IMR-90 (cell line): Measurements from ENCODE around the gene NOL4L. TPM values are rescaled to one million over a fixed set of nuclear protein-coding genes. Genes with fewer than 3 reads are reported as not detected.

Experiments used
- ATAC-seq: fragments of 200-7000 bp; cut with Tn5 transposase; 2 replicates; pipeline ENCODE4 v1.9.1; 2020; ENCODE audit warnings: low read depth, mild to moderate bottlenecking, moderate library complexity
- BruUV-seq: library from RNA; stranded (reverse); fragments of 400-500 nt; replicated peaks from 2 replicates; lab custom pipeline; 2021; lab: Mats Ljungman, UMichigan
- CTCF ChIA-PET: fragments of 300-600 bp; formaldehyde crosslinking; extraction: SDS; loops from one replicate; lab custom pipeline; 2021; ENCODE audit warnings: antibody characterized with exemption; lab: Yijun Ruan, JAX
- POLR2A ChIA-PET: fragments of 300-600 bp; sonication (Branson Sonifier 250); formaldehyde crosslinking; loops from one replicate; lab custom pipeline; 2022; ENCODE audit warnings: antibody characterized with exemption; ENCODE audit not compliant: unreplicated experiment; lab: Charles Lee
- DNase-seq: peaks from one replicate; pipeline ENCODE4 v3.0.0; 2013
- H2AFZ ChIP-seq: replicated peaks from 2 replicates; pipeline ENCODE3; 2013; ENCODE audit warnings: low read length, mild to moderate bottlenecking; ENCODE audit not compliant: poor library complexity
- H2AK5ac ChIP-seq: 2 replicates; pipeline ENCODE4 v1.6.1; 2013; ENCODE audit warnings: low read depth, low read length, inconsistent platforms
- H2AK9ac ChIP-seq: replicated peaks from 2 replicates; pipeline ENCODE3; 2013; ENCODE audit warnings: mild to moderate bottlenecking, low read depth, low read length, moderate library complexity; ENCODE audit not compliant: poor library complexity
- H2BK120ac ChIP-seq: 2 replicates; pipeline ENCODE4 v1.6.1; 2013; ENCODE audit warnings: low read depth, low read length, inconsistent platforms
- H2BK15ac ChIP-seq: 3 replicates; pipeline ENCODE4 v1.6.1; 2013; ENCODE audit warnings: low read depth, low read length, inconsistent platforms
- H2BK20ac ChIP-seq: 2 replicates; pipeline ENCODE4 v1.6.1; 2013; ENCODE audit warnings: low read depth, mild to moderate bottlenecking, inconsistent platforms, low read length, moderate library complexity
- H2BK5ac ChIP-seq: 2 replicates; pipeline ENCODE4 v1.6.1; 2013; ENCODE audit warnings: mild to moderate bottlenecking, low read depth, low read length, inconsistent platforms; ENCODE audit not compliant: poor library complexity, severe bottlenecking
- H3K14ac ChIP-seq: replicated peaks from 2 replicates; pipeline ENCODE4 v1.6.1; 2013; ENCODE audit warnings: low read depth, low read length, inconsistent platforms
- H3K18ac ChIP-seq: 2 replicates; pipeline ENCODE4 v1.6.1; 2013; ENCODE audit warnings: low read depth, low read length, control low read depth
- H3K23ac ChIP-seq: 2 replicates; pipeline ENCODE4 v1.6.1; 2013; ENCODE audit warnings: low read depth, low read length, inconsistent platforms
- H3K27ac ChIP-seq: 2 replicates; pipeline ENCODE4 v1.5.1; 2013; ENCODE audit warnings: mild to moderate bottlenecking, control low read depth, low read length; ENCODE audit not compliant: insufficient read depth
- H3K27me3 ChIP-seq: 2 replicates; pipeline ENCODE4 v1.6.1; 2013; ENCODE audit warnings: low read length; ENCODE audit not compliant: control insufficient read depth, insufficient read depth
- H3K36me3 ChIP-seq: 2 replicates; pipeline ENCODE4 v1.6.1; 2013; ENCODE audit warnings: low read length, mixed read lengths; ENCODE audit not compliant: control insufficient read depth, insufficient read depth
- H3K4ac ChIP-seq: 2 replicates; pipeline ENCODE4 v1.6.1; 2013; ENCODE audit warnings: low read depth, low read length, inconsistent platforms
- H3K4me1 ChIP-seq: 2 replicates; pipeline ENCODE4 v1.6.1; 2013; ENCODE audit warnings: low read length, mixed read lengths; ENCODE audit not compliant: control insufficient read depth, insufficient read depth
- H3K4me2 ChIP-seq: 2 replicates; pipeline ENCODE4 v1.6.1; 2013; ENCODE audit warnings: low read depth, mild to moderate bottlenecking, control low read depth, low read length, moderate library complexity
- H3K4me3 ChIP-seq: 2 replicates; pipeline ENCODE4 v1.5.1; 2013; ENCODE audit warnings: low read depth, mild to moderate bottlenecking, control low read depth, low read length, moderate library complexity; ENCODE audit not compliant: insufficient read depth
- H3K56ac ChIP-seq: 2 replicates; pipeline ENCODE4 v1.6.1; 2013; ENCODE audit warnings: low read length, inconsistent platforms; ENCODE audit not compliant: insufficient read depth; ENCODE audit errors: extremely low read depth
- H3K79me1 ChIP-seq, 2 experiments: 2 replicates each; pipeline ENCODE4 v1.6.1; 2013; ENCODE audit warnings: low read length in 2 of 2, inconsistent platforms in 1 of 2, low read depth in 1 of 2
- H3K9ac ChIP-seq: 2 replicates; pipeline ENCODE4 v1.6.1; 2013; ENCODE audit warnings: low read depth, low read length, control low read depth
- H3K9me1 ChIP-seq: 2 replicates; pipeline ENCODE4 v1.6.1; 2013; ENCODE audit warnings: low read length, inconsistent platforms; ENCODE audit not compliant: insufficient read depth
- H3K9me3 ChIP-seq: 2 replicates; pipeline ENCODE4 v1.6.1; 2013; ENCODE audit warnings: low read length; ENCODE audit not compliant: control insufficient read depth, insufficient read depth
- H4K20me1 ChIP-seq: 2 replicates; pipeline ENCODE4 v1.6.1; 2013; ENCODE audit warnings: low read length, inconsistent platforms; ENCODE audit not compliant: insufficient read depth
- H4K5ac ChIP-seq: 2 replicates; pipeline ENCODE4 v1.6.1; 2013; ENCODE audit warnings: mild to moderate bottlenecking, low read depth, low read length, control low read depth
- H4K8ac ChIP-seq, 2 experiments: 2 replicates each; pipeline ENCODE4 v1.6.1; 2013; ENCODE audit warnings: low read depth in 2 of 2, low read length in 2 of 2, control low read depth in 1 of 2, inconsistent platforms in 1 of 2
- H4K91ac ChIP-seq: 2 replicates; pipeline ENCODE4 v1.6.1; 2013; ENCODE audit warnings: low read depth, low read length, inconsistent platforms; ENCODE audit not compliant: insufficient read depth
- BHLHE40 ChIP-seq: fragments of 150-350 bp; IDR thresholded peaks from 2 replicates; pipeline ENCODE4 v1.6.1; 2016; ENCODE audit warnings: mild to moderate bottlenecking, low read depth, low read length
- CEBPB ChIP-seq: IDR thresholded peaks from 2 replicates; pipeline ENCODE4 v1.6.1; 2012; ENCODE audit warnings: low read depth, low read length, improper control_type of control experiment
- CHD1 ChIP-seq: IDR thresholded peaks from 2 replicates; pipeline ENCODE4 v1.6.1; 2012; ENCODE audit warnings: low read depth, low read length, improper control_type of control experiment
- CTCF ChIP-seq: conservative IDR thresholded peaks from 2 replicates; pipeline ENCODE4 v1.5.1; 2012; ENCODE audit warnings: mild to moderate bottlenecking, low read depth, low read length, improper control_type of control experiment
- ELK1 ChIP-seq: fragments of 150-350 bp; IDR thresholded peaks from 2 replicates; pipeline ENCODE4 v1.6.1; 2016; ENCODE audit warnings: low read depth, mild to moderate bottlenecking, low read length, moderate library complexity, borderline replicate concordance
- FOS ChIP-seq: fragments of 150-350 bp; IDR thresholded peaks from 2 replicates; pipeline ENCODE4 v1.6.1; 2016; ENCODE audit warnings: low read depth, low read length
- MAFK ChIP-seq: IDR thresholded peaks from 2 replicates; pipeline ENCODE4 v1.6.1; 2012; ENCODE audit warnings: low read depth, low read length, improper control_type of control experiment
- MAZ ChIP-seq: IDR thresholded peaks from 2 replicates; pipeline ENCODE4 v1.6.1; 2012; ENCODE audit warnings: low read depth, mild to moderate bottlenecking, low read length, improper control_type of control experiment, moderate library complexity, borderline replicate concordance
- MXI1 ChIP-seq: IDR thresholded peaks from 2 replicates; pipeline ENCODE4 v1.6.1; 2012; ENCODE audit warnings: low read depth, mild to moderate bottlenecking, low read length, moderate library complexity, borderline replicate concordance
- NFE2L2 ChIP-seq: fragments of 150-350 bp; IDR thresholded peaks from 2 replicates; pipeline ENCODE4 v1.6.1; 2016; ENCODE audit warnings: low read depth, mild to moderate bottlenecking, low read length
- POLR2A ChIP-seq: IDR thresholded peaks from 2 replicates; pipeline ENCODE4 v1.6.1; 2012; ENCODE audit warnings: mild to moderate bottlenecking, low read depth, low read length
- RAD21 ChIP-seq: IDR thresholded peaks from 2 replicates; pipeline ENCODE4 v1.6.1; 2012; ENCODE audit warnings: low read length, improper control_type of control experiment
- RCOR1 ChIP-seq: IDR thresholded peaks from 2 replicates; pipeline ENCODE4 v1.6.1; 2012; ENCODE audit warnings: mild to moderate bottlenecking, low read length, improper control_type of control experiment; ENCODE audit not compliant: insufficient replicate concordance
- RFX5 ChIP-seq: IDR thresholded peaks from 2 replicates; pipeline ENCODE4 v1.8.0; 2012; ENCODE audit warnings: low read depth, mild to moderate bottlenecking, low read length, moderate library complexity
- SMC3 ChIP-seq: fragments of 150-350 bp; IDR thresholded peaks from 2 replicates; pipeline ENCODE4 v1.6.1; 2016; ENCODE audit warnings: low read depth, mild to moderate bottlenecking, antibody characterized with exemption, low read length, moderate library complexity
- whole genome bisulfite sequencing, 2 experiments: methylation state at CpG; one replicate each; pipeline versions ENCODE4 v1.1.5 to v1.1.7; 2013; ENCODE audit warnings: missing lambda C conversion rate in 2 of 2; ENCODE audit not compliant: insufficient read length in 1 of 2; ENCODE audit errors: extremely low coverage in 2 of 2; 5-methylcytosine and 5-hydroxymethylcytosine counted together
- dilution Hi-C: fragments of 300-500 bp; cut with HindIII; formaldehyde crosslinking; loops from one replicate; pipeline ENCODE4 v1.14.3; 2018; ENCODE audit warnings: low sequenced_read_pairs; ENCODE audit not compliant: unreplicated experiment
- in situ Hi-C: fragments of 300-500 bp; cut with MboI; formaldehyde crosslinking; loops from 3 replicates; pipeline ENCODE4 v1.14.3; 2019; ENCODE audit warnings: low sequenced_read_pairs, inconsistent platforms, mixed read lengths
- intact Hi-C: fragments of 100-400 bp; cut with micrococcal nuclease; formaldehyde crosslinking; loops from 2 replicates; pipeline ENCODE4 v1.10.0; 2022
- polyA plus RNA-seq, 3 experiments: library from polyadenylated mRNA; depleted of rRNA; stranded (reverse); fragments of >200 nt; gene quantifications; 2 replicates each; pipeline ENCODE4 v1.2.3, GENCODE V29; 2012; ENCODE audit warnings: low replicate concordance in 1 of 3
- total RNA-seq: library from RNA; depleted of rRNA; stranded (reverse); fragments of >200 nt; gene quantifications from 2 replicates; pipeline ENCODE4 v1.2.3, GENCODE V29; 2012
- TF ChIP-seq, protein P1 (sequence below): fragments of 150-350 bp; IDR thresholded peaks from 2 replicates; pipeline ENCODE4 v1.6.1; 2017; ENCODE audit warnings: mild to moderate bottlenecking, antibody characterized with exemption, low read length, low read depth

NOL4L gene
- total and polyA plus RNA-seq, 2 of the 4 experiments (the other 2 are of a cell fraction) = 4.7 to 13.3 TPM

DNA sequence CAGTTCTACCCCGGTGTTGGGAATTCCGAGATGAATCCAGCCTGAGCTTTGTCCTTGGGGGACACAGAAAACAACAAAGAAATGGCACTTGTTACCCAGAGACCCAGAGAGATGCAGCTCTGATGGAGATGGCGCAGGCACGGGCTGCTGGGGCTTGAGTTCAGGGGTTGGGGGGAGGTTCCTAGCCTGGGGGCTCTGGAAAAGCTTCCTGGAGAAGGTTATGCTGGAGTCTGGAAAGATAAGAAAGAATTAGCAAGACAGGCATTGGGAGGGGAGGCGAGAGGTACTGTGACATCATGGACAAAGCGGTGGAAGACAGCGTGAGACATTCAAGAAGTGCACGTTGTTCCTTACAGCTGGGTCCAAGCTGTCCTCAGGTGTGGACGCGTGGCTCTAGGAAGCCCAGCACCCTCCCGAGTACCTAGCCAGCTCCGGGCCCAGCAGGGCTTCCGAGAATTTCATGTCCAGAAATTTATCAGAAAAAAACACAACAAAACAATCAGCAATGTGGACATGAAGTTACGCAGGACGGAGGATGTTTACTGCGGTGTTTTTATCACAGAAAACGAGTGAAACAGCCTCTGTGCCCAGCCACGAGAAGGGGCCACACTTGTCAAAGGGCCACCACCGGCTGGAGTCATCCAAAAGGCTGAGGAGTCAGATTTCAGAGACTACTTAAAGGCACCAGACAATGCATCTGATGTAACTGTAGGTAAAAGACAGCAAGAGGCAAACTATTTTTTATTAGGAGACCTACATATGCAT, 49.1 kb upstream of the NOL4L start:
- Histone ChIP-seq H3K27me3 (peaks cover 46% of the 10 kb centered on the region), H3K4me3 (no peak overlapping the region), H4K20me1 (no peaks in the 10 kb centered on the region), H3K14ac (no peak overlapping the region), H2BK20ac (no peak overlapping the region), H3K4me1 (peaks cover 6% of the 10 kb centered on the region; the same call in 1 of the 2 replicates), H2BK5ac (no peak overlapping the region), H2AK5ac (no peak overlapping the region), H3K4ac (no peak overlapping the region), H3K9ac (no peak overlapping the region), H4K91ac (no peak overlapping the region), H2BK15ac (no peak overlapping the region), H3K23ac (no peak overlapping the region), H2BK120ac (no peak overlapping the region), H4K8ac (no peak overlapping the region), H3K4me2 (no peak overlapping the region), H3K79me1 (no peaks in the 10 kb centered on the region), H3K9me3 (no peaks in the 10 kb centered on the region), H3K27ac (no peak overlapping the region), H2AK9ac (no peak overlapping the region), H3K18ac (no peak overlapping the region), H3K56ac (no peak overlapping the region), H3K9me1 (no peaks in the 10 kb centered on the region), H4K5ac (no peak overlapping the region), H3K36me3 (no peaks in the 10 kb centered on the region), H2AFZ (no peak overlapping the region)
- in situ Hi-C loops (no loop called here), dilution Hi-C loops (no loop called here), intact Hi-C loops (no loop called here)
- POLR2A ChIA-PET = no interaction called here
- WGBS, 2 experiments = 80% methylated on average over 12 of the region's 19 CpGs; no CpG with 5 or more reads in 1 of the 2 experiments
- DNase-seq (peak; percentile 31), ATAC-seq (no peak)
- CTCF ChIA-PET = no interaction called here
- no peak for TF ChIP-seq MAZ
- TF ChIP-seq MAFK = no peak
- TF ChIP-seq CHD1 = no peak
- TF ChIP-seq POLR2A = no peak
- no peak for TF ChIP-seq NFE2L2
- no peak for TF ChIP-seq RAD21
- no peak for TF ChIP-seq ELK1
- no peak for TF ChIP-seq RCOR1
- no peak for TF ChIP-seq CTCF
- no peak for TF ChIP-seq SMC3
- TF ChIP-seq MXI1 = no peak
- no peak for TF ChIP-seq BHLHE40
- no peak for TF ChIP-seq CEBPB
- TF ChIP-seq RFX5 = no peak
- TF ChIP-seq, protein P1, sequence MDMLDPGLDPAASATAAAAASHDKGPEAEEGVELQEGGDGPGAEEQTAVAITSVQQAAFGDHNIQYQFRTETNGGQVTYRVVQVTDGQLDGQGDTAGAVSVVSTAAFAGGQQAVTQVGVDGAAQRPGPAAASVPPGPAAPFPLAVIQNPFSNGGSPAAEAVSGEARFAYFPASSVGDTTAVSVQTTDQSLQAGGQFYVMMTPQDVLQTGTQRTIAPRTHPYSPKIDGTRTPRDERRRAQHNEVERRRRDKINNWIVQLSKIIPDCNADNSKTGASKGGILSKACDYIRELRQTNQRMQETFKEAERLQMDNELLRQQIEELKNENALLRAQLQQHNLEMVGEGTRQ = no peak
- TF ChIP-seq FOS = no peak
- BruUV-seq = no TSS peak
